Neural crest cell (in vitro differentiated cells): Measurements from ENCODE around the gene OR10A5. TPM values are rescaled to one million over a fixed set of nuclear protein-coding genes. Genes with fewer than 3 reads are reported as not detected.

ENCODE experiments used
- DNase-seq: peaks from one replicate; pipeline ENCODE4 v3.0.0; 2021; ENCODE audit warnings: low read depth, mixed read lengths, low spot score
- H3K27ac Mint-ChIP-seq: one replicate; pipeline ENCODE4 v1.8.0; 2021; ENCODE audit warnings: mild to moderate bottlenecking, mixed read lengths; ENCODE audit not compliant: unreplicated experiment
- H3K27me3 Mint-ChIP-seq: 2 replicates; pipeline ENCODE4 v1.8.0; 2021; ENCODE audit warnings: low read depth, mild to moderate bottlenecking, mixed read lengths
- H3K36me3 Mint-ChIP-seq: 2 replicates; pipeline ENCODE4 v1.8.0; 2021; ENCODE audit warnings: low read depth, mild to moderate bottlenecking, mixed read lengths
- H3K4me1 Mint-ChIP-seq: 2 replicates; pipeline ENCODE4 v1.8.0; 2021; ENCODE audit warnings: mixed read lengths
- H3K4me3 Mint-ChIP-seq: one replicate; pipeline ENCODE4 v1.8.0; 2021; ENCODE audit warnings: mild to moderate bottlenecking, mixed read lengths
- H3K9me3 Mint-ChIP-seq: 2 replicates; pipeline ENCODE4 v1.8.0; 2021; ENCODE audit warnings: mixed read lengths
- total RNA-seq: library from RNA; stranded (reverse); gene quantifications from 2 replicates; pipeline ENCODE4 v1.2.1, GENCODE V29; 2021
- TF ChIP-seq, protein P1 (sequence below): fragments of 200-600 bp; sonication (generic); conservative IDR thresholded peaks from 2 replicates; pipeline ENCODE4 v1.5.0; 2021; ENCODE audit warnings: antibody characterized with exemption, mild to moderate bottlenecking

Gene OR10A5
- total RNA-seq, 1 donor from 2014 or later, result not detected

DNA sequence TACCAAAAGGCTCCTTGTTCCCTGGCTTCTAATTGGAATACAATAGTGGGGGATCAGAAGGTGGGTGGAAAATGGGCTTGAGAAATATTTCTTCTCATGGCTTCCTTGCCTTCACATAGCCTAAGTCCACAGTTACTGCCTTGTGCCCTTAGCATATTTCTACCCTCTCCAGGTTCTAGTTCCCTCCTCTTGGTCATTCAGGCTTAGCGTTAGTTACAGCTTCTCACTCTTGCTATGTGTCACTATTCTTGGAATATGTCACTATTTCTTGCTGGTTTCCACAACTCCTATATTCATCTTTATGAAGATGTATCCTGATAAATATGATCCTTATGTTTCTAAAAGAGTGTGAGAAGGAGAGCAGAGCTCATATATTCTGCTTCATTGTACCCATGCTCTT is 44.4 kb downstream of the OR10A5 start:
- Mint-ChIP-seq H3K27me3 (no peaks in the 10 kb centered on the region), H3K36me3 (no peaks in the 10 kb centered on the region), H3K9me3 (no peaks in the 10 kb centered on the region), H3K4me3 (no peak overlapping the region), H3K4me1 (no peaks in the 10 kb centered on the region), H3K27ac (no peak overlapping the region)
- no peak for DNase-seq
- TF ChIP-seq, protein P1, sequence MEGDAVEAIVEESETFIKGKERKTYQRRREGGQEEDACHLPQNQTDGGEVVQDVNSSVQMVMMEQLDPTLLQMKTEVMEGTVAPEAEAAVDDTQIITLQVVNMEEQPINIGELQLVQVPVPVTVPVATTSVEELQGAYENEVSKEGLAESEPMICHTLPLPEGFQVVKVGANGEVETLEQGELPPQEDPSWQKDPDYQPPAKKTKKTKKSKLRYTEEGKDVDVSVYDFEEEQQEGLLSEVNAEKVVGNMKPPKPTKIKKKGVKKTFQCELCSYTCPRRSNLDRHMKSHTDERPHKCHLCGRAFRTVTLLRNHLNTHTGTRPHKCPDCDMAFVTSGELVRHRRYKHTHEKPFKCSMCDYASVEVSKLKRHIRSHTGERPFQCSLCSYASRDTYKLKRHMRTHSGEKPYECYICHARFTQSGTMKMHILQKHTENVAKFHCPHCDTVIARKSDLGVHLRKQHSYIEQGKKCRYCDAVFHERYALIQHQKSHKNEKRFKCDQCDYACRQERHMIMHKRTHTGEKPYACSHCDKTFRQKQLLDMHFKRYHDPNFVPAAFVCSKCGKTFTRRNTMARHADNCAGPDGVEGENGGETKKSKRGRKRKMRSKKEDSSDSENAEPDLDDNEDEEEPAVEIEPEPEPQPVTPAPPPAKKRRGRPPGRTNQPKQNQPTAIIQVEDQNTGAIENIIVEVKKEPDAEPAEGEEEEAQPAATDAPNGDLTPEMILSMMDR, result no peak

DNA sequence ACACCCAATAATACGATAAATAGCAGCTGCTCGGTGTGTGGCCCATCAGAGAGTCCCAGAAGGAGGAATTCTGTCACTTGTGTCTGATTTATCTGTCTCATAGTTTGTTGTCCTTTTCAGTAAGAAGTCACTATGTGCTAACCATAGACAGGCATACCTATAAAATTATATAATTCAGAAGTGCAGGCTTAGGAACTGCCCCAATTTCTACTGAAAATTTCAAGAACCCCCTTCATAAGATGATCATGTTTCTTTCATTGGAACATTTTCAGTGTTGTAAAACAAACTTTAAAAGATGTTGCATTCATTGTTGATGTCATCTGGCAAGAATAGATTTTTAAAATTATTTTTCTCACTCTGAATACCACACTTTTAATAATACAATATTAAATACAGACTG is 46.9 kb downstream of the OR10A5 start, which contains the start of gene OR2D2:
OR2D2 (minus strand) TSS at position 101 of the 400 bp plus-strand sequence; CDS start at position 101, 0 bp downstream.
- TF ChIP-seq, protein P1, result no peak
- no peaks in the 10 kb centered on the region for H3K27me3 Mint-ChIP-seq
- H3K4me1 Mint-ChIP-seq, result no peaks in the 10 kb centered on the region
- no peak for DNase-seq
- H3K27ac Mint-ChIP-seq, result no peak within 1 kb of the TSS
- H3K4me3 Mint-ChIP-seq, result no peak within 1 kb of the TSS
- H3K36me3 Mint-ChIP-seq, result no peaks in the 10 kb centered on the region
- H3K9me3 Mint-ChIP-seq, result no peaks in the 10 kb centered on the region

DNA sequence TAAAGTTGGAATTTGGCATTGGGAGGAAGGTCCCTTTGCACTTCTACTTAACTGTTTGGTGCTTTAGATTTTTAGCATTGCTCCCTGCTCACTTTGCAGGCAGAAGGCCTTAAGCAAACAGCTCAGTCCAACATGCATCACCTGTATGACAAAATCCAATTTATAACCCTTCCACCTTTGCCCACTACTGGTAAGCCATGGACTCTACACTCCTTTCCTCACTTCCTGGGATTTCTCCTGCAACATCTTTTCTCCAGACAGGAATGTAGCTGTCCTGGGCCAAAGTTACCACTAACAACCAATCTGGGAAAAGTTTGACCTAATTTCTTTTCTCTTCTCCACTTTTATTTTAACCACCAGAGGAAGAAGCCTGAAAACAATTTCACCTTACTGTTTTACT is 48.6 kb downstream of the OR10A5 start:
- no peaks in the 10 kb centered on the region for H3K4me1 Mint-ChIP-seq
- no peaks in the 10 kb centered on the region for H3K27me3 Mint-ChIP-seq
- no peak overlapping the region for H3K27ac Mint-ChIP-seq
- no peak overlapping the region for H3K4me3 Mint-ChIP-seq
- TF ChIP-seq, protein P1, result no peak
- no peaks in the 10 kb centered on the region for H3K9me3 Mint-ChIP-seq
- DNase-seq, result no peak
- no peaks in the 10 kb centered on the region for H3K36me3 Mint-ChIP-seq

DNA sequence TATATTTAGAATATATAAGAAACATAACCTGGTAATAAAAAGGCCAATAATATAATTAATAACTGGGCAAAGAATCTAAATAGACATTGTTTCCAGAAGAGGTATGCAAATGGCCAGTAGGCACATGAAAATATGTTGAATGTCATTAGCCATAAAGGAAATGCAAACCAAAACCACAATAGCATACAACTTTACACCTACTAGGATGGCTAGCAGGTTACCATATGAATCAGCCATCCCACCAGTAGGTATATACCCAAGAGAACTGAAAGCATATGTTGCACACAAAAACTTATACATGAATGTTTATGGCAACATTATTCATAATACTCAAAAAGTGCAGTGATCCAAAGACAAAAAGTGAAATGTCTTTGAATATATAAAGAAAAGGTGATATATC is 49.5 kb downstream of the OR10A5 start:
- Mint-ChIP-seq H3K27ac (no peak overlapping the region), H3K36me3 (no peaks in the 10 kb centered on the region), H3K4me3 (no peak overlapping the region), H3K9me3 (no peaks in the 10 kb centered on the region), H3K4me1 (no peaks in the 10 kb centered on the region), H3K27me3 (no peaks in the 10 kb centered on the region)
- DNase-seq, result no peak
- TF ChIP-seq, protein P1, result no peak

Other genes with a start within 250 kb of the OR10A5 start
- gene RRP8, start 242.1 kb upstream of the OR10A5 start, total RNA-seq, result 22.5 and 23.7 TPM in 2 replicates
- gene ILK, start 241.9 kb upstream of the OR10A5 start, total RNA-seq, result 120 and 121 TPM in 2 replicates
- 133 and 143 TPM in 2 replicates for gene TAF10, start 233.5 kb upstream of the OR10A5 start, total RNA-seq
- gene TPP1, start 226.3 kb upstream of the OR10A5 start, total RNA-seq, result 41.0 and 44.7 TPM in 2 replicates
- 37.5 and 40.4 TPM in 2 replicates for gene DCHS1, start 189.9 kb upstream of the OR10A5 start, total RNA-seq
- gene MRPL17, start 162.3 kb upstream of the OR10A5 start, total RNA-seq, result 47.2 and 58.9 TPM in 2 replicates
- gene OR2AG2, start 73.7 kb upstream of the OR10A5 start, total RNA-seq, result 0.25 and 0.54 TPM in 2 replicates
- not detected in 2 replicates for gene OR2AG1, start 62.7 kb upstream of the OR10A5 start, total RNA-seq
- gene OR6A2, start 46.0 kb upstream of the OR10A5 start, total RNA-seq, result 0.20 and 0.21 TPM in 2 replicates
- not detected in 2 replicates for gene OR10A2, start 17.4 kb downstream of the OR10A5 start, total RNA-seq
- not detected in 2 replicates for gene OR10A4, start 30.9 kb downstream of the OR10A5 start, total RNA-seq
- 0.27 and 0.44 TPM in 2 replicates for gene OR2D2, start 46.8 kb downstream of the OR10A5 start, total RNA-seq
- not detected in 2 replicates for gene OR2D3, start 75.3 kb downstream of the OR10A5 start, total RNA-seq
- gene ZNF215, start 80.7 kb downstream of the OR10A5 start, total RNA-seq, result 10.2 and 11.2 TPM in 2 replicates
- 6.5 and 7.3 TPM in 2 replicates for gene ZNF214, start 174.7 kb downstream of the OR10A5 start, total RNA-seq
- gene NLRP14, start 174.8 kb downstream of the OR10A5 start, total RNA-seq, result 0.30 and 0.51 TPM in 2 replicates
- 0.20 and 0.21 TPM in 2 replicates for gene RBMXL2, start 243.3 kb downstream of the OR10A5 start, total RNA-seq